HepG2 (cell line): ENCODE data around the gene GATB. TPM values are rescaled to one million over a fixed set of nuclear protein-coding genes. Genes with fewer than 3 reads are reported as not detected.

Experiments used
- HNRNPH1 ChIP-seq: fragments of 200-400 bp; formaldehyde crosslinking; optimal IDR thresholded peaks from 2 replicates; pipeline ENCODE3; 2017; ENCODE audit warnings: mild to moderate bottlenecking, low read depth, low read length
- MED8 ChIP-seq: sonication (generic); formaldehyde crosslinking; IDR thresholded peaks from 2 replicates; pipeline ENCODE4 v1.8.1; 2023; ENCODE audit warnings: mild to moderate bottlenecking, missing genetic modification reagents; ENCODE audit not compliant: insufficient replicate concordance
- NBN ChIP-seq: fragments of 450-650 bp; conservative IDR thresholded peaks from 2 replicates; pipeline ENCODE4 v1.6.1; 2017
- RFXANK ChIP-seq: IDR thresholded peaks from 2 replicates; pipeline ENCODE4 v1.6.1; 2016
- SP140L ChIP-seq: sonication (generic); formaldehyde crosslinking; IDR thresholded peaks from 2 replicates; pipeline ENCODE4 v1.4.0; 2020; ENCODE audit warnings: missing genetic modification reagents, borderline replicate concordance
- SSRP1 ChIP-seq: IDR thresholded peaks from 2 replicates; pipeline ENCODE4 v1.6.1; 2016; ENCODE audit warnings: control low read depth
- YEATS2 ChIP-seq: sonication (generic); formaldehyde crosslinking; IDR thresholded peaks from 2 replicates; pipeline ENCODE4 v1.4.0; 2020; ENCODE audit warnings: missing genetic modification reagents, borderline replicate concordance
- ZBTB3 ChIP-seq: sonication (generic); formaldehyde crosslinking; IDR thresholded peaks from 2 replicates; pipeline ENCODE4 v1.4.0; 2020; ENCODE audit warnings: low read depth, mild to moderate bottlenecking, moderate library complexity, missing genetic modification reagents, borderline replicate concordance
- ZBTB7A ChIP-seq: sonication (generic); formaldehyde crosslinking; IDR thresholded peaks from 2 replicates; pipeline ENCODE4 v1.8.0; 2022; ENCODE audit warnings: mild to moderate bottlenecking, missing genetic modification reagents
- ZFX ChIP-seq: sonication (generic); formaldehyde crosslinking; IDR thresholded peaks from 2 replicates; pipeline ENCODE4 v1.4.0; 2020; ENCODE audit warnings: mild to moderate bottlenecking, low read depth, missing genetic modification reagents, moderate library complexity
- ZNF17 ChIP-seq: sonication (generic); formaldehyde crosslinking; IDR thresholded peaks from 2 replicates; pipeline ENCODE4 v1.5.0; 2020; ENCODE audit warnings: mild to moderate bottlenecking, missing genetic modification reagents
- ZNF605 ChIP-seq: sonication (generic); formaldehyde crosslinking; IDR thresholded peaks from 2 replicates; pipeline ENCODE4 v1.8.0; 2022; ENCODE audit warnings: mild to moderate bottlenecking, missing genetic modification reagents
- ZNF780A ChIP-seq: sonication (generic); formaldehyde crosslinking; IDR thresholded peaks from 2 replicates; pipeline ENCODE4 v1.8.0; 2022; ENCODE audit warnings: mild to moderate bottlenecking, missing genetic modification reagents, moderate library complexity
- polyA plus RNA-seq, 8 experiments: library from polyadenylated mRNA; depleted of rRNA in 3 of 8; stranded (reverse) in 7 of 8; unstranded in 1 of 8; fragments of >200 nt; fragmentation: Illumina TruSeq in 4 of 8; extraction: Trizol in 4 of 8; gene quantifications; 2 replicates each; pipeline versions ENCODE4 v1.2.1 to v1.2.3, GENCODE V29; 2011 to 2016; ENCODE audit warnings: low read depth in 4 of 8, missing spikeins in 1 of 8, mixed read lengths in 1 of 8; ENCODE audit not compliant: insufficient read depth in 1 of 8
- total RNA-seq, 5 experiments: library from RNA; depleted of rRNA; stranded (reverse); fragments of >200 nt; fragmentation: Illumina TruSeq; extraction: Trizol; gene quantifications; 2 replicates each; pipeline ENCODE4 v1.2.3, GENCODE V29; 2016; ENCODE audit warnings: low read depth in 1 of 5
- TF ChIP-seq, protein P1 (sequence below): sonication (generic); formaldehyde crosslinking; IDR thresholded peaks from 2 replicates; pipeline ENCODE4 v1.4.0; 2020; ENCODE audit warnings: missing genetic modification reagents
- TF ChIP-seq, protein P2 (sequence below): sonication (generic); formaldehyde crosslinking; IDR thresholded peaks from 2 replicates; pipeline ENCODE4 v1.8.0; 2022; ENCODE audit warnings: missing genetic modification reagents, mild to moderate bottlenecking, borderline replicate concordance
- TF ChIP-seq, protein P3 (sequence below): sonication (generic); formaldehyde crosslinking; IDR thresholded peaks from 2 replicates; pipeline ENCODE4; 2020; ENCODE audit warnings: missing genetic modification reagents, mild to moderate bottlenecking, borderline replicate concordance
- TF ChIP-seq, protein P4 (sequence below): sonication (generic); formaldehyde crosslinking; IDR thresholded peaks from 2 replicates; pipeline ENCODE4 v1.4.0; 2020; ENCODE audit warnings: mild to moderate bottlenecking, missing genetic modification reagents
- TF ChIP-seq, protein P5 (sequence below): sonication (generic); formaldehyde crosslinking; IDR thresholded peaks from 2 replicates; pipeline ENCODE4 v1.4.0; 2020; ENCODE audit warnings: missing genetic modification reagents

Gene GATB
- total and polyA plus RNA-seq, 2 of the 13 experiments (the other 11 are each of a cell fraction or from before 2014, with no cell fraction given) = 32.3 to 32.4 TPM

DNA sequence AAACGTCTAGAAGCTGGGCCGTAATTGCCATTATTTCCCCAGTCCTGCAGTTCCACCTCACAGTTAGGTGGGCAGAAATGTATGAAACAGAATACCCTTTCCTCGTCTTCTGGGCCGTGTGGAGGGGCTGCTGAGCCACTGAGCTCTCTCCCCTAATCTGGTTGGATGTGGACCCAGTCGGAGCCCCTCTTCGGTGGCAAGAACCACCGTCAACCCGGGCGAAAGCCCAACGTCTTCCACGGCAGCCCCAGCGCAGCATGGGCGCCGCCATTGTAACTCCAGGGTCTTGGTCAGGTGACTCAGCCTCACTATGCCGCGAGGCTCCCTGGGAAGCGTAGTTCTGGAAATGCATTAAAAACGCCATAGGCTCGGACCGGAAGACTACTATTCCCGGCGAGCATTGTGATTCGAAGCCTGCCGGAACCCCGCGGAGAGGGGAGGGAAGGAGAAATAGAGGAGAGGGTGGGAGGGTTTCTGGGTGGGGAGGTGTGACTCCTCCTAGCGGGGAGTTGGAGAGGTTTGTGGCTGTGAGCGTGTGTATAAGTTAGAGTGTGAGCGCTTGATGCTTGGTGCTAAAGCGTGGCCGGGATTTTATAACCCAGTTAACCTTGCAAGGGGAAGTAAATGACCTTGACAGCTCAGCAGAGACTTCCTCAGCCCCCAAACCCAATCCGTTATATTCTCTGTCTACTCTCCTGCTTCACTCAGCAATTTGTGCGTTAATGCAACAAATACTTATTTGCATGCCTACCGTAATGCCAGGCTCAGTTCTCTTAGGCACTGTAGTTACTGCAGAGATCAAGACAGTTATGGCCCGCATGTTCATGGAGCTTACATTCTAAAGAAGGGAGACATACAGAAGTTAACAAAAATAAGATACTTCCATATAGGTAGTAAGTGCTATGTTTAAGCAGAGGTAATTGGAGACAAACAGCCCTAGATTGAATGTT is at the start of gene GATB (continued):
- TF ChIP-seq, protein P1, sequence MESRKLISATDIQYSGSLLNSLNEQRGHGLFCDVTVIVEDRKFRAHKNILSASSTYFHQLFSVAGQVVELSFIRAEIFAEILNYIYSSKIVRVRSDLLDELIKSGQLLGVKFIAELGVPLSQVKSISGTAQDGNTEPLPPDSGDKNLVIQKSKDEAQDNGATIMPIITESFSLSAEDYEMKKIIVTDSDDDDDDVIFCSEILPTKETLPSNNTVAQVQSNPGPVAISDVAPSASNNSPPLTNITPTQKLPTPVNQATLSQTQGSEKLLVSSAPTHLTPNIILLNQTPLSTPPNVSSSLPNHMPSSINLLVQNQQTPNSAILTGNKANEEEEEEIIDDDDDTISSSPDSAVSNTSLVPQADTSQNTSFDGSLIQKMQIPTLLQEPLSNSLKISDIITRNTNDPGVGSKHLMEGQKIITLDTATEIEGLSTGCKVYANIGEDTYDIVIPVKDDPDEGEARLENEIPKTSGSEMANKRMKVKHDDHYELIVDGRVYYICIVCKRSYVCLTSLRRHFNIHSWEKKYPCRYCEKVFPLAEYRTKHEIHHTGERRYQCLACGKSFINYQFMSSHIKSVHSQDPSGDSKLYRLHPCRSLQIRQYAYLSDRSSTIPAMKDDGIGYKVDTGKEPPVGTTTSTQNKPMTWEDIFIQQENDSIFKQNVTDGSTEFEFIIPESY (CRISPR knock-in tag) = no peak
- TF ChIP-seq SP140L (CRISPR knock-in tag) = peak; percentile 31; the same call in 1 of the 2 replicates
- TF ChIP-seq MED8 (CRISPR knock-in tag) = no peak
- TF ChIP-seq, protein P2, sequence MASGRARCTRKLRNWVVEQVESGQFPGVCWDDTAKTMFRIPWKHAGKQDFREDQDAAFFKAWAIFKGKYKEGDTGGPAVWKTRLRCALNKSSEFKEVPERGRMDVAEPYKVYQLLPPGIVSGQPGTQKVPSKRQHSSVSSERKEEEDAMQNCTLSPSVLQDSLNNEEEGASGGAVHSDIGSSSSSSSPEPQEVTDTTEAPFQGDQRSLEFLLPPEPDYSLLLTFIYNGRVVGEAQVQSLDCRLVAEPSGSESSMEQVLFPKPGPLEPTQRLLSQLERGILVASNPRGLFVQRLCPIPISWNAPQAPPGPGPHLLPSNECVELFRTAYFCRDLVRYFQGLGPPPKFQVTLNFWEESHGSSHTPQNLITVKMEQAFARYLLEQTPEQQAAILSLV = no peak
- TF ChIP-seq ZBTB3 (CRISPR knock-in tag) = no peak
- TF ChIP-seq, protein P3, sequence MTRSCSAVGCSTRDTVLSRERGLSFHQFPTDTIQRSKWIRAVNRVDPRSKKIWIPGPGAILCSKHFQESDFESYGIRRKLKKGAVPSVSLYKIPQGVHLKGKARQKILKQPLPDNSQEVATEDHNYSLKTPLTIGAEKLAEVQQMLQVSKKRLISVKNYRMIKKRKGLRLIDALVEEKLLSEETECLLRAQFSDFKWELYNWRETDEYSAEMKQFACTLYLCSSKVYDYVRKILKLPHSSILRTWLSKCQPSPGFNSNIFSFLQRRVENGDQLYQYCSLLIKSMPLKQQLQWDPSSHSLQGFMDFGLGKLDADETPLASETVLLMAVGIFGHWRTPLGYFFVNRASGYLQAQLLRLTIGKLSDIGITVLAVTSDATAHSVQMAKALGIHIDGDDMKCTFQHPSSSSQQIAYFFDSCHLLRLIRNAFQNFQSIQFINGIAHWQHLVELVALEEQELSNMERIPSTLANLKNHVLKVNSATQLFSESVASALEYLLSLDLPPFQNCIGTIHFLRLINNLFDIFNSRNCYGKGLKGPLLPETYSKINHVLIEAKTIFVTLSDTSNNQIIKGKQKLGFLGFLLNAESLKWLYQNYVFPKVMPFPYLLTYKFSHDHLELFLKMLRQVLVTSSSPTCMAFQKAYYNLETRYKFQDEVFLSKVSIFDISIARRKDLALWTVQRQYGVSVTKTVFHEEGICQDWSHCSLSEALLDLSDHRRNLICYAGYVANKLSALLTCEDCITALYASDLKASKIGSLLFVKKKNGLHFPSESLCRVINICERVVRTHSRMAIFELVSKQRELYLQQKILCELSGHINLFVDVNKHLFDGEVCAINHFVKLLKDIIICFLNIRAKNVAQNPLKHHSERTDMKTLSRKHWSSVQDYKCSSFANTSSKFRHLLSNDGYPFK (CRISPR knock-in tag) = peak; percentile 80; the same call in 1 of the 2 replicates
- TF ChIP-seq, protein P4, sequence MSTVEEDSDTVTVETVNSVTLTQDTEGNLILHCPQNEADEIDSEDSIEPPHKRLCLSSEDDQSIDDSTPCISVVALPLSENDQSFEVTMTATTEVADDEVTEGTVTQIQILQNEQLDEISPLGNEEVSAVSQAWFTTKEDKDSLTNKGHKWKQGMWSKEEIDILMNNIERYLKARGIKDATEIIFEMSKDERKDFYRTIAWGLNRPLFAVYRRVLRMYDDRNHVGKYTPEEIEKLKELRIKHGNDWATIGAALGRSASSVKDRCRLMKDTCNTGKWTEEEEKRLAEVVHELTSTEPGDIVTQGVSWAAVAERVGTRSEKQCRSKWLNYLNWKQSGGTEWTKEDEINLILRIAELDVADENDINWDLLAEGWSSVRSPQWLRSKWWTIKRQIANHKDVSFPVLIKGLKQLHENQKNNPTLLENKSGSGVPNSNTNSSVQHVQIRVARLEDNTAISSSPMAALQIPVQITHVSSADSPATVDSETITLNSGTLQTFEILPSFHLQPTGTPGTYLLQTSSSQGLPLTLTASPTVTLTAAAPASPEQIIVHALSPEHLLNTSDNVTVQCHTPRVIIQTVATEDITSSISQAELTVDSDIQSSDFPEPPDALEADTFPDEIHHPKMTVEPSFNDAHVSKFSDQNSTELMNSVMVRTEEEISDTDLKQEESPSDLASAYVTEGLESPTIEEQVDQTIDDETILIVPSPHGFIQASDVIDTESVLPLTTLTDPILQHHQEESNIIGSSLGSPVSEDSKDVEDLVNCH (CRISPR knock-in tag) = no peak
- TF ChIP-seq ZNF780A = no peak
- no peak for TF ChIP-seq ZBTB7A
- TF ChIP-seq, protein P5, sequence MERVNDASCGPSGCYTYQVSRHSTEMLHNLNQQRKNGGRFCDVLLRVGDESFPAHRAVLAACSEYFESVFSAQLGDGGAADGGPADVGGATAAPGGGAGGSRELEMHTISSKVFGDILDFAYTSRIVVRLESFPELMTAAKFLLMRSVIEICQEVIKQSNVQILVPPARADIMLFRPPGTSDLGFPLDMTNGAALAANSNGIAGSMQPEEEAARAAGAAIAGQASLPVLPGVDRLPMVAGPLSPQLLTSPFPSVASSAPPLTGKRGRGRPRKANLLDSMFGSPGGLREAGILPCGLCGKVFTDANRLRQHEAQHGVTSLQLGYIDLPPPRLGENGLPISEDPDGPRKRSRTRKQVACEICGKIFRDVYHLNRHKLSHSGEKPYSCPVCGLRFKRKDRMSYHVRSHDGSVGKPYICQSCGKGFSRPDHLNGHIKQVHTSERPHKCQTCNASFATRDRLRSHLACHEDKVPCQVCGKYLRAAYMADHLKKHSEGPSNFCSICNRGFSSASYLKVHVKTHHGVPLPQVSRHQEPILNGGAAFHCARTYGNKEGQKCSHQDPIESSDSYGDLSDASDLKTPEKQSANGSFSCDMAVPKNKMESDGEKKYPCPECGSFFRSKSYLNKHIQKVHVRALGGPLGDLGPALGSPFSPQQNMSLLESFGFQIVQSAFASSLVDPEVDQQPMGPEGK (CRISPR knock-in tag) = peak; percentile 51; the same call in 1 of the 2 replicates
- peak; percentile 87; the same call in 1 of the 2 replicates for TF ChIP-seq YEATS2
- no peak for TF ChIP-seq SSRP1
- peak; percentile 61 for TF ChIP-seq ZFX (CRISPR knock-in tag)
- no peak for TF ChIP-seq HNRNPH1
- no peak for TF ChIP-seq ZNF17 (CRISPR knock-in tag)
- no peak for TF ChIP-seq RFXANK (CRISPR knock-in tag)
- TF ChIP-seq ZNF605 = peak; percentile 44; the same call in 1 of the 2 replicates
- no peak for TF ChIP-seq NBN
